ENCODE data around the gene STON2. TPM values are rescaled to one million over a fixed set of nuclear protein-coding genes. Genes with fewer than 3 reads are reported as not detected.

Gene STON2
- total RNA-seq, 1 donor from 2014 or later: 66.8 TPM

GRCh38 chr14:81336009-81336408 lies 64.1 kb downstream of the STON2 start:
- Mint-ChIP-seq H3K4me1 (ENCODE audit: unreplicated experiment) (peaks cover 8% of the 10 kb centered on the region), H3K36me3 (ENCODE audit: low read depth, unreplicated experiment) (peaks cover 3% of the 10 kb centered on the region), H3K9me3 (ENCODE audit: unreplicated experiment) (no peaks in the 10 kb centered on the region), H3K27me3 (ENCODE audit: unreplicated experiment) (no peaks in the 10 kb centered on the region), H3K4me3 (ENCODE audit: unreplicated experiment) (no peak overlapping the region), H3K27ac (ENCODE audit: unreplicated experiment) (no peak overlapping the region)
- no peak for DNase-seq (ENCODE audit: low spot score)
- no peak for TF ChIP-seq CTCF (IDR thresholded peaks at IDR 0.05; ENCODE audit: unreplicated experiment)

DNA sequence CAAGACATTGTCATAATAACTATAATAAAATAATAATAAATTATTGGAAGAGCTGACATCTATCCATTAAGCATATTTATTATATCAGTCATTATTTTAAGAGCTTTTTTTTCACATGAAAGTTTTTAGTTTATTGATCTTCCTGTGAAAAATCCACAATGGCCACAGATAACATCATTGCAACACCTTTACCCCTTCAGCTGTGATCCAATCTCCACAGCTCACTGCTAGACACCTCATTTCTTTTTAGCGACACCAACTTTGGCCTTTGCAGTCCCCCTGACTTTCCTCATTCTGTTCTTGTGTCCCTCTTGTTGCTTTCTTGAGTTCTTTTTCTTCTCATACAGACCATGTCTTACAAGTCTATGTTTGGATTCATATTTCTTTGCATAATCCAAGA lies 67.4 kb downstream of the STON2 start:
- Mint-ChIP-seq H3K9me3 (ENCODE audit: unreplicated experiment) (no peaks in the 10 kb centered on the region), H3K27me3 (ENCODE audit: unreplicated experiment) (no peaks in the 10 kb centered on the region), H3K4me1 (ENCODE audit: unreplicated experiment) (peaks cover 8% of the 10 kb centered on the region), H3K27ac (ENCODE audit: unreplicated experiment) (no peak overlapping the region), H3K4me3 (ENCODE audit: unreplicated experiment) (no peak overlapping the region), H3K36me3 (ENCODE audit: low read depth, unreplicated experiment) (peaks cover 3% of the 10 kb centered on the region)
- DNase-seq (ENCODE audit: low spot score): no peak
- no peak for TF ChIP-seq CTCF (IDR thresholded peaks at IDR 0.05; ENCODE audit: unreplicated experiment)

- no peak for TF ChIP-seq CTCF (IDR thresholded peaks at IDR 0.05; ENCODE audit: unreplicated experiment)
- Mint-ChIP-seq H3K4me3 (ENCODE audit: unreplicated experiment) (no peak overlapping the region), H3K9me3 (ENCODE audit: unreplicated experiment) (no peaks in the 10 kb centered on the region), H3K36me3 (ENCODE audit: low read depth, unreplicated experiment) (no peaks in the 10 kb centered on the region), H3K4me1 (ENCODE audit: unreplicated experiment) (peaks cover 8% of the 10 kb centered on the region), H3K27me3 (ENCODE audit: unreplicated experiment) (no peaks in the 10 kb centered on the region), H3K27ac (ENCODE audit: unreplicated experiment) (no peak overlapping the region)
- no peak for DNase-seq (ENCODE audit: low spot score)
Observed at GRCh38 chr14:81331229-81332021, 68.7 kb downstream of the STON2 start.

DNA sequence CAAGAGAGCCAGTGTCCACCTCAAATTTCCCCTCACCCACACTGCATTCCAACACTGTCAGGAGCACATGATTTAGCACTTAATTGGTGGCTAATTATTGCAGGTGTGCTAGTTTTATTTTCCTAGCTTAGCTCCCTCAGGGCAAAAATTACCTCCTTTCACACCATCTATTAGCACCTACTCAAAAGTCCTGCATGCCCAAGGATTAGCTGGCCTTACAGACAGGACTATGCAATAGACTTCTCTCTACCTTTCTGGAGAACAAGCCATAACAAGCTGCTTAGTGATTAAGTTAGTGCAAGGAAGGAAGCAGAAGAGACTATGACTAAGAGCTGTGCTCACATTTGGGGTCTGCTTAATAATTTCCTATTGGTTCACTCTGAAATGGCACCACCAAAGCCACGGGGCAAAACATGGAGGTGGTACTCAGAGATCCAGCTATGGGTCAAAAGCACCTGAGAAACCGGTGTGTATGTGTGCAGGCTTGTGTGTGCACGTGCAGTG lies 69.5 kb downstream of the STON2 start:
- no peak for TF ChIP-seq CTCF (IDR thresholded peaks at IDR 0.05; ENCODE audit: unreplicated experiment)
- Mint-ChIP-seq H3K4me1 (ENCODE audit: unreplicated experiment) (peaks cover 8% of the 10 kb centered on the region), H3K27ac (ENCODE audit: unreplicated experiment) (no peak overlapping the region), H3K36me3 (ENCODE audit: low read depth, unreplicated experiment) (no peaks in the 10 kb centered on the region), H3K4me3 (ENCODE audit: unreplicated experiment) (no peak overlapping the region), H3K27me3 (ENCODE audit: unreplicated experiment) (no peaks in the 10 kb centered on the region), H3K9me3 (ENCODE audit: unreplicated experiment) (no peaks in the 10 kb centered on the region)
- no peak for DNase-seq (ENCODE audit: low spot score)

DNA sequence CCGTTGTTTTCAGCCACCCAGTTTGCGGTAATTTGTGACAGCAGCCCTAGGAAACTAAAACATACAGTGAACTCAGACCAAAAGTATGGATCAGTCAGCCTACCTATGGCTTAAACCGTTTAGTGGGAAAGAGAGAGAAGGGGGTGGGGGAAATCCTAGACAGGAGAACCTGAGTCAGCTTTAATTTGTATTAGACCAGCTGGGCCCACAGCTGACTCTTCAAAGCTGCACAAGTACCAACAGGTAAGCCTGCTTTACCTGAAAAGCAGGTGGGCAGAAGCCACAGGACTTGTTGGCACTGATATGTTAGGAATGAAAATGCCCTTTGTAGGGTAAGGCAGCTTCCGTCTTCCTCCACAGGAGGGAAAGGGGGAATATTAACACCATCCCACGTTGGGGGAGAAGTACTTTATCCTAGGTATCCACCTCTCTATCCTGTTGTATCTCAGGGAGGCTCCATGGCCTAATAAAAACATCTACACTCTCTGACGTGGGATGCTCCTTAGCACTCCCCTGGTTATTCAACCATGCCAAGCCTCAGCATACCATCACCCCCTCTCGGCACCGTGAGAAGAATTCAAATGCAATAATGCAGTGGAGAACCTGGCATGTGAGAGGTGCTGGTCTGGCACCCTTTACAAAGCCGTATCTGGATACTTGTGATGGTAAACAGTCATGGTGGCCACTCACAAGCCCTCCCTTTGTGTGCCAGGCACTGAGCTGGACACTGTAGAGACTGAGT lies 70.3 kb downstream of the STON2 start:
- no peak overlapping the region for H3K4me3 Mint-ChIP-seq (ENCODE audit: unreplicated experiment)
- DNase-seq (ENCODE audit: low spot score): no peak
- H3K36me3 Mint-ChIP-seq (ENCODE audit: low read depth, unreplicated experiment): no peaks in the 10 kb centered on the region
- no peak for TF ChIP-seq CTCF (IDR thresholded peaks at IDR 0.05; ENCODE audit: unreplicated experiment)
- H3K9me3 Mint-ChIP-seq (ENCODE audit: unreplicated experiment): no peaks in the 10 kb centered on the region
- H3K27ac Mint-ChIP-seq (ENCODE audit: unreplicated experiment): no peak overlapping the region
- H3K4me1 Mint-ChIP-seq (ENCODE audit: unreplicated experiment): no peaks in the 10 kb centered on the region
- no peaks in the 10 kb centered on the region for H3K27me3 Mint-ChIP-seq (ENCODE audit: unreplicated experiment)

Measured in endothelial cell (in vitro differentiated cells).